ENCODE data around the gene GNA12.

DNA sequence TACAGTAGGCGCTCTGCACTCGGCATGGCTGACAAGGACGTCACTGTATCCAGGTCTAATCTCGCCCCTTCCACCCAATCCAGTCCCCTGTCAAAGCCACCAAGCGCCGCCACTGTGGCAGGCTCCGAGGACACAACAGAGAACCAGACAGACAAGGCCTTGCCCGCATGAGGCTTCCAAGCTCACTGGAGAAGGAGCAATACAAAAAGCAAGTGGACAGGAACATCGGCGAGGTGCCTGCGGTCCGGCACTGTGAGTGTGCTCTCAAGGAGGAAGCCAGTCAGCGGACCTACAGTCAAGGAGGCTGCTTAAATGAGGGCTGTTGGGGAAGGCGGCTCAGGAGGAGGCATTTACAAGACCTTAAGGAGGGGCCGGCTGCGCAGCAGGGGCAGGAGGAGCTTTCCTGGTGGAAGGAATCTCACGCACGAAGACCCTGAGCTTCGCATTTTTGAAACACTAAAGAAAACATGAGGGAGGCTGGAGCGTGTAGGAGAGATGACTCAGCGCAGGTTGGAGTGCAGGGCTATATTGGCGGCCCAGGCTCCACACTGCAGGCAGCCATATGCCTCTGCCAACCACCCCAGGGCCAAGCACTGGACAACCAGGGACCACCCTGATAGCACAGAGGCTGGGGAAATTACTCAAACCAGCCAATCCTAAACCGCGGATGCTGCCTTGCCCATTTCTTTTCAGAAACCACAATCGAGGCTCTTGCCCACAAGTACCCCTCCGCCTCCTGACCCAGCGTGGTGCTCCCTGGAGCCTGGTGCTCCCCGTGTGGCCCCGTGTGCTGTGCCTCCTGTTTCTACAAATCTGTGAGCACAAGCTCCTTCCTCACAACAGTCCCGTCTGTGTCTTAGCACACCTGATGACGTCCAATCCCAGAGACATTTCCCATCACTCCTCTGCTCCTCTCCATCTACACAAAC lies 28.9 kb downstream of the GNA12 start:
- TF ChIP-seq CTCF (IDR thresholded peaks at IDR 0.05) (no peak), EZH2 (IDR thresholded peaks at IDR 0.05) (no peak), EZH2phosphoT487 (IDR thresholded peaks at IDR 0.05) (no peak)

All from neural progenitor cell (in vitro differentiated cells).